DND-41 (cell line): ENCODE measurements around the gene WNT1.

Experiments
- EZH2 ChIP-seq: IDR thresholded peaks from 3 replicates; pipeline ENCODE4 v1.6.1; 2012; ENCODE audit warnings: borderline replicate concordance, low read depth, mild to moderate bottlenecking, moderate library complexity, low read length, inconsistent platforms; ENCODE audit not compliant: severe bottlenecking
- TF ChIP-seq, protein P1 (sequence below): IDR thresholded peaks from 2 replicates; pipeline ENCODE4 v1.5.1; 2012; ENCODE audit warnings: borderline replicate concordance, low read length, moderate library complexity, mild to moderate bottlenecking; ENCODE audit not compliant: poor library complexity, severe bottlenecking; ENCODE audit errors: extremely low read depth

- TF ChIP-seq, protein P1, sequence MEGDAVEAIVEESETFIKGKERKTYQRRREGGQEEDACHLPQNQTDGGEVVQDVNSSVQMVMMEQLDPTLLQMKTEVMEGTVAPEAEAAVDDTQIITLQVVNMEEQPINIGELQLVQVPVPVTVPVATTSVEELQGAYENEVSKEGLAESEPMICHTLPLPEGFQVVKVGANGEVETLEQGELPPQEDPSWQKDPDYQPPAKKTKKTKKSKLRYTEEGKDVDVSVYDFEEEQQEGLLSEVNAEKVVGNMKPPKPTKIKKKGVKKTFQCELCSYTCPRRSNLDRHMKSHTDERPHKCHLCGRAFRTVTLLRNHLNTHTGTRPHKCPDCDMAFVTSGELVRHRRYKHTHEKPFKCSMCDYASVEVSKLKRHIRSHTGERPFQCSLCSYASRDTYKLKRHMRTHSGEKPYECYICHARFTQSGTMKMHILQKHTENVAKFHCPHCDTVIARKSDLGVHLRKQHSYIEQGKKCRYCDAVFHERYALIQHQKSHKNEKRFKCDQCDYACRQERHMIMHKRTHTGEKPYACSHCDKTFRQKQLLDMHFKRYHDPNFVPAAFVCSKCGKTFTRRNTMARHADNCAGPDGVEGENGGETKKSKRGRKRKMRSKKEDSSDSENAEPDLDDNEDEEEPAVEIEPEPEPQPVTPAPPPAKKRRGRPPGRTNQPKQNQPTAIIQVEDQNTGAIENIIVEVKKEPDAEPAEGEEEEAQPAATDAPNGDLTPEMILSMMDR: peak; percentile 45
- TF ChIP-seq EZH2: no peak
Measured at GRCh38 chr12:48937170-48937569, 41.0 kb upstream of the WNT1 start.
